GM18951 (cell line): ENCODE measurements around the gene CSMD2.

Experiments
- POLR2A ChIP-seq: IDR thresholded peaks from 4 replicates; pipeline ENCODE4 v1.6.1; 2011; ENCODE audit warnings: mild to moderate bottlenecking; ENCODE audit not compliant: insufficient read length, insufficient read depth; ENCODE audit errors: extremely low read depth
- in situ Hi-C: fragments of 300-500 bp; cut with MboI; formaldehyde crosslinking; loops from one replicate; pipeline ENCODE4 v1.12.0; 2022; ENCODE audit warnings: low sequenced_read_pairs, mixed read lengths, inconsistent platforms; ENCODE audit not compliant: unreplicated experiment

CSMD2 gene

GRCh38 chr1:34143975-34144374 lies 21.1 kb downstream of the CSMD2 start:
- in situ Hi-C loops = no loop called here

GRCh38 chr1:34140011-34140676 lies 24.9 kb downstream of the CSMD2 start:
- in situ Hi-C loops = no loop called here

More at GRCh38 chr1:34143975-34144374, 21.1 kb downstream of the CSMD2 start:
- TF ChIP-seq POLR2A = no peak

GRCh38 chr1:34137411-34137810 lies 27.6 kb downstream of the CSMD2 start:
- in situ Hi-C loops = no loop called here

More at GRCh38 chr1:34140011-34140676, 24.9 kb downstream of the CSMD2 start:
- no peak for TF ChIP-seq POLR2A

GRCh38 chr1:34132161-34132420 lies 32.9 kb downstream of the CSMD2 start:
- no peak for TF ChIP-seq POLR2A
- in situ Hi-C loops = no loop called here

More at GRCh38 chr1:34137411-34137810, 27.6 kb downstream of the CSMD2 start:
- no peak for TF ChIP-seq POLR2A

GRCh38 chr1:34131396-34132160 lies 33.5 kb downstream of the CSMD2 start:
- no peak for TF ChIP-seq POLR2A
- in situ Hi-C loops = no loop called here

- in situ Hi-C loops = no loop called here
- no peak for TF ChIP-seq POLR2A
These were observed 34.7 kb downstream of the CSMD2 start for GRCh38 chr1:34130306-34130705.

- no peak for TF ChIP-seq POLR2A
- in situ Hi-C loops = no loop called here
These were observed 35.4 kb downstream of the CSMD2 start for GRCh38 chr1:34129630-34130029.

- TF ChIP-seq POLR2A = no peak
- in situ Hi-C loops = no loop called here
These were observed 36.7 kb downstream of the CSMD2 start for GRCh38 chr1:34128186-34128889.

- in situ Hi-C loops = no loop called here
- no peak for TF ChIP-seq POLR2A
These were observed 37.7 kb downstream of the CSMD2 start for GRCh38 chr1:34127006-34128000.

GRCh38 chr1:34126486-34126885 lies 38.5 kb downstream of the CSMD2 start:
- TF ChIP-seq POLR2A = no peak
- in situ Hi-C loops = no loop called here

GRCh38 chr1:34125721-34126380 lies 39.2 kb downstream of the CSMD2 start:
- in situ Hi-C loops = no loop called here
- TF ChIP-seq POLR2A = no peak
